T-cell (primary cell): Measurements from ENCODE around the gene LRFN2. TPM values are rescaled to one million over a fixed set of nuclear protein-coding genes. Genes with fewer than 3 reads are reported as not detected.

Experiments used
- ATAC-seq, 4 experiments: fragments of 200-7000 bp in 3 of 4; fragments of 150-1000 bp in 1 of 4; cut with Tn5 transposase; replicated peaks in 1 of 4; 1 replicate in 3 of 4; 2 replicates in 1 of 4; pipeline ENCODE4 v1.10.0; 2021; ENCODE audit warnings: moderate library complexity in 3 of 4, mild to moderate bottlenecking in 2 of 4, moderate number of reproducible peaks in 1 of 4
- CTCF ChIA-PET, 2 donors: fragments of 300-600 bp; sonication (Branson Sonifier 250); formaldehyde crosslinking; loops; one replicate each; lab custom pipeline; 2022; ENCODE audit warnings: antibody characterized with exemption in 2 of 2; lab: Charles Lee
- POLR2A ChIA-PET, 2 donors: fragments of 300-600 bp; sonication (Branson Sonifier 250); formaldehyde crosslinking; loops; one replicate each; lab custom pipeline; 2022; ENCODE audit warnings: antibody characterized with exemption in 2 of 2; lab: Charles Lee
- DNase-seq, 35 experiments: peaks; one replicate each; pipeline versions ENCODE4 v3.0.0 to v3.0.0-alpha.2; 2013 to 2023
- H3K27ac ChIP-seq: one replicate; pipeline ENCODE4 v1.5.1; 2013; ENCODE audit warnings: low read length
- H3K27me3 ChIP-seq, 2 experiments: replicated peaks in 1 of 2; 1 replicate in 1 of 2; 2 replicates in 1 of 2; pipeline versions ENCODE4 v1.6.1 to v1.7.0; 2013; ENCODE audit warnings: low read length in 1 of 2, mixed read lengths in 1 of 2; ENCODE audit not compliant: control insufficient read depth in 2 of 2, insufficient read depth in 2 of 2; ENCODE audit errors: extremely low read depth in 1 of 2
- H3K36me3 ChIP-seq, 2 donors: 1 replicate in 1 of 2; 2 replicates in 1 of 2; pipeline versions ENCODE4 v1.6.1 to v1.7.0; 2013; ENCODE audit warnings: low read length in 1 of 2; ENCODE audit not compliant: control insufficient read depth in 2 of 2, insufficient read depth in 1 of 2; ENCODE audit errors: extremely low read depth in 1 of 2
- H3K4me1 ChIP-seq, 2 experiments: 1 replicate in 1 of 2; 2 replicates in 1 of 2; pipeline versions ENCODE4 v1.6.1 to v1.7.0; 2013; ENCODE audit warnings: low read length in 2 of 2, mixed read lengths in 1 of 2; ENCODE audit not compliant: insufficient read depth in 2 of 2, control insufficient read depth in 1 of 2; ENCODE audit errors: extremely low read depth in 1 of 2
- H3K4me3 ChIP-seq, 2 donors: 1 replicate in 1 of 2; 2 replicates in 1 of 2; pipeline versions ENCODE4 v1.5.1 to v1.7.0; 2013; ENCODE audit warnings: mild to moderate bottlenecking in 2 of 2, low read length in 1 of 2, moderate library complexity in 1 of 2; ENCODE audit not compliant: control insufficient read depth in 1 of 2; ENCODE audit errors: extremely low read depth in 1 of 2
- H3K9me3 ChIP-seq: 2 replicates; pipeline ENCODE4 v1.7.0; 2013
- H3K27ac Mint-ChIP-seq, 2 donors: one replicate each; pipeline ENCODE4 v1.8.0; 2020 to 2021; ENCODE audit warnings: mild to moderate bottlenecking in 2 of 2, mixed read lengths in 2 of 2
- H3K27me3 Mint-ChIP-seq, 2 donors: one replicate each; pipeline ENCODE4 v1.8.0; 2021 to 2022; ENCODE audit warnings: mixed read lengths in 2 of 2
- H3K36me3 Mint-ChIP-seq: one replicate; pipeline ENCODE4 v1.8.0; 2021; ENCODE audit warnings: mixed read lengths
- H3K4me1 Mint-ChIP-seq, 3 donors: one replicate each; pipeline ENCODE4 v1.8.0; 2020 to 2022; ENCODE audit warnings: mixed read lengths in 3 of 3, mild to moderate bottlenecking in 1 of 3
- H3K4me3 Mint-ChIP-seq, 3 donors: one replicate each; pipeline ENCODE4 v1.8.0; 2020 to 2022; ENCODE audit warnings: mild to moderate bottlenecking in 3 of 3, mixed read lengths in 3 of 3, moderate library complexity in 3 of 3
- H3K9me3 Mint-ChIP-seq, 3 donors: one replicate each; pipeline ENCODE4 v1.8.0; 2020 to 2022; ENCODE audit warnings: mixed read lengths in 3 of 3
- whole genome bisulfite sequencing: methylation state at CpG from one replicate; pipeline ENCODE4 v1.1.5; 2013; ENCODE audit warnings: missing lambda C conversion rate; ENCODE audit not compliant: insufficient coverage; 5-methylcytosine and 5-hydroxymethylcytosine counted together
- total RNA-seq, 35 experiments: library from RNA in 6 of 35; stranded (reverse) in 6 of 35; fragments of 120-200 nt in 1 of 35; gene quantifications; one replicate each; pipeline versions ENCODE4 v1.2.1 to v1.2.4 and lab custom pipeline; 2013 to 2026

Gene LRFN2
- total RNA-seq, 5 donors from 2014 or later (not counting 1 experiment from before 2014, with no cell fraction given), result 0.12 to 1.7 (median 0.92) TPM

DNA sequence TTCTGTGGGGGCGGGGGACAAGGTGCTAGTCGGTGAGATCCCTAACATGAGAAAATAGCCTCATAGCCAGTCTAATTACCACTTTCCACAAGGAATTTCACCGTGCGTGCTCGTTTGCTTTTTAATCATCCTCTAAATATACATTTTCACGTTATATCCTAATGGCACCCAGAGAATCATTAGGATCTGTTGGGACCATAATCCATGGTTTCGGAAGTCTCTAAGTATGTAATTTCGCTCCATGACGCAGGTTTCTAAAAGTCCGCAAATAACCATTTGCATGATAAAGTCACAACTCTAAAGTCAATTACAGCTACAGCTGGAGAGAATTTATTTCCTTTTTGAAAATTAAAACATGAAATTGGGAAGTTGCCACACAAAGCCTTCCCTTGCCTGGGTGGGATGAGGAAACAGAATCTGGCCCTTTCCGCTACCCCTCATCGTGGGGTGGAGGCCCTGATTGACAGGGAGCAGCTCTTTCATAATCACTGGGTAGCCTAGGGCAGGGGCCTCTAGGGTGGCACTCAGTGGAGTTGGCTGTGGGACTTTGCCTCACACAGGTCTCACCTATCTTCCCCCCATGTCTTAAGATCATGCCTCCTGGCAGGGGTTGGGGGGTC lies 81.9 kb downstream of the LRFN2 start:
- ChIA-PET POLR2A (no interaction called here), CTCF (no interaction called here)
- Mint-ChIP-seq H3K36me3 (no peaks in the 10 kb centered on the region), H3K9me3 (no peaks in the 10 kb centered on the region), H3K4me1 (no peaks in the 10 kb centered on the region), H3K4me3 (no peak overlapping the region), H3K27me3 (peaks cover 0 to 1% of the 10 kb centered on the region in 2 donors), H3K27ac (no peak overlapping the region)
- Histone ChIP-seq H3K27ac (no peak overlapping the region), H3K4me3 (no peak overlapping the region), H3K36me3 (no peaks in the 10 kb centered on the region), H3K9me3 (no peaks in the 10 kb centered on the region), H3K27me3 (peaks cover 0 to 4% of the 10 kb centered on the region in 2 experiments), H3K4me1 (no peaks in the 10 kb centered on the region)
- ATAC-seq, result no peak
- 84% methylated on average over 8 of the region's 12 CpGs for WGBS
- no peak for DNase-seq

- H3K4me3 ChIP-seq, result no peak overlapping the region
- Mint-ChIP-seq H3K9me3 (no peaks in the 10 kb centered on the region), H3K27me3 (peaks cover 0 to 2% of the 10 kb centered on the region in 2 donors), H3K27ac (no peak overlapping the region), H3K4me1 (no peaks in the 10 kb centered on the region), H3K36me3 (no peaks in the 10 kb centered on the region), H3K4me3 (no peak overlapping the region)
- H3K27ac ChIP-seq, result no peak overlapping the region
- ChIA-PET CTCF (no interaction called here), POLR2A (no interaction called here)
- H3K27me3 ChIP-seq, result peaks cover 0 to 4% of the 10 kb centered on the region in 2 experiments
- no CpG with 5 or more reads among the region's 3 CpGs for WGBS
- ATAC-seq (no peak), DNase-seq (no peak)
- no peaks in the 10 kb centered on the region for H3K4me1 ChIP-seq
- H3K36me3 ChIP-seq, result no peaks in the 10 kb centered on the region
- H3K9me3 ChIP-seq, result no peaks in the 10 kb centered on the region
Observed at GRCh38 chr6:40504274-40504673, 82.9 kb downstream of the LRFN2 start.

GRCh38 chr6:40500227-40500626 lies 86.9 kb downstream of the LRFN2 start:
- WGBS, result 29% methylated on average over 1 of the region's 4 CpGs
- no peaks in the 10 kb centered on the region for H3K4me1 Mint-ChIP-seq
- H3K27ac Mint-ChIP-seq, result no peak overlapping the region
- POLR2A ChIA-PET, result no interaction called here
- CTCF ChIA-PET, result no interaction called here
- H3K27me3 Mint-ChIP-seq, result peaks cover 0 to 2% of the 10 kb centered on the region in 2 donors
- H3K27me3 ChIP-seq, result peaks cover 0 to 4% of the 10 kb centered on the region in 2 experiments
- H3K9me3 ChIP-seq, result no peaks in the 10 kb centered on the region
- H3K36me3 ChIP-seq, result no peaks in the 10 kb centered on the region
- DNase-seq (no peak), ATAC-seq (no peak)
- H3K9me3 Mint-ChIP-seq, result no peaks in the 10 kb centered on the region
- H3K36me3 Mint-ChIP-seq, result no peaks in the 10 kb centered on the region
- no peak overlapping the region for H3K4me3 ChIP-seq
- H3K4me1 ChIP-seq, result no peaks in the 10 kb centered on the region
- H3K27ac ChIP-seq, result no peak overlapping the region
- H3K4me3 Mint-ChIP-seq, result no peak overlapping the region

- Mint-ChIP-seq H3K36me3 (no peaks in the 10 kb centered on the region), H3K4me1 (no peaks in the 10 kb centered on the region), H3K27ac (no peak overlapping the region), H3K9me3 (no peaks in the 10 kb centered on the region), H3K27me3 (peaks cover 0 to 2% of the 10 kb centered on the region in 2 donors), H3K4me3 (no peak overlapping the region)
- ATAC-seq (no peak), DNase-seq (no peak)
- H3K4me1 ChIP-seq, result no peaks in the 10 kb centered on the region
- no peak overlapping the region for H3K27ac ChIP-seq
- ChIA-PET CTCF (no interaction called here), POLR2A (no interaction called here)
- no peaks in the 10 kb centered on the region for H3K9me3 ChIP-seq
- 79% methylated on average over 8 of the region's 8 CpGs for WGBS
- no peaks in the 10 kb centered on the region for H3K36me3 ChIP-seq
- peaks cover 0 to 5% of the 10 kb centered on the region in 2 experiments for H3K27me3 ChIP-seq
- no peak overlapping the region for H3K4me3 ChIP-seq
Observed at GRCh38 chr6:40499215-40499614, 87.9 kb downstream of the LRFN2 start.

- no peak overlapping the region for H3K27ac ChIP-seq
- H3K27me3 Mint-ChIP-seq, result peaks cover 0 to 6% of the 10 kb centered on the region in 2 donors
- no peak for ATAC-seq
- H3K4me1 Mint-ChIP-seq, result no peaks in the 10 kb centered on the region
- H3K27me3 ChIP-seq, result peaks cover 0 to 13% of the 10 kb centered on the region in 2 experiments
- H3K36me3 ChIP-seq, result no peaks in the 10 kb centered on the region
- H3K4me1 ChIP-seq, result no peaks in the 10 kb centered on the region
- no peak overlapping the region for H3K27ac Mint-ChIP-seq
- ChIA-PET CTCF (no interaction called here), POLR2A (no interaction called here)
- H3K9me3 ChIP-seq, result no peaks in the 10 kb centered on the region
- H3K4me3 Mint-ChIP-seq, result no peak overlapping the region
- WGBS, result 83% methylated on average over 1 of the region's 1 CpG
- no peaks in the 10 kb centered on the region for H3K9me3 Mint-ChIP-seq
- no peak overlapping the region for H3K4me3 ChIP-seq
- H3K36me3 Mint-ChIP-seq, result no peaks in the 10 kb centered on the region
- no peak for DNase-seq
Observed at GRCh38 chr6:40498148-40498547, 89.0 kb downstream of the LRFN2 start.

GRCh38 chr6:40492187-40492586 lies 95.0 kb downstream of the LRFN2 start:
- no peak for DNase-seq
- Mint-ChIP-seq H3K36me3 (no peaks in the 10 kb centered on the region), H3K4me1 (no peaks in the 10 kb centered on the region), H3K9me3 (no peaks in the 10 kb centered on the region), H3K27ac (no peak overlapping the region), H3K27me3 (peaks cover 5 to 6% of the 10 kb centered on the region in 2 donors), H3K4me3 (no peak overlapping the region)
- Histone ChIP-seq H3K4me3 (no peak overlapping the region), H3K4me1 (no peaks in the 10 kb centered on the region), H3K9me3 (no peaks in the 10 kb centered on the region), H3K27me3 (peaks cover 0 to 21% of the 10 kb centered on the region in 2 experiments), H3K36me3 (no peaks in the 10 kb centered on the region), H3K27ac (no peak overlapping the region)
- CTCF ChIA-PET, result no interaction called here
- POLR2A ChIA-PET, result no interaction called here
- no peak for ATAC-seq
- 88% methylated on average over 4 of the region's 7 CpGs for WGBS
